ENCODE results near the gene CA12. TPM values are rescaled to one million over a fixed set of nuclear protein-coding genes. Genes with fewer than 3 reads are reported as not detected.

Gene CA12
- total RNA-seq, 1 donor from 2014 or later = 0.68 TPM

GRCh38 chr15:63401714-63402497, 20.3 kb upstream of the CA12 start:
- no peak for DNase-seq

- no peak for DNase-seq
Measured at GRCh38 chr15:63401078-63401477, 19.4 kb upstream of the CA12 start.

- no peak for DNase-seq
Measured at GRCh38 chr15:63398456-63398855, 16.8 kb upstream of the CA12 start.

- DNase-seq = no peak
Measured at GRCh38 chr15:63396152-63396928, 14.7 kb upstream of the CA12 start.

GRCh38 chr15:63395730-63396151, 14.1 kb upstream of the CA12 start:
- no peak for DNase-seq

- DNase-seq = no peak
Measured at GRCh38 chr15:63392361-63393009, 10.8 kb upstream of the CA12 start.

- no peak for DNase-seq
Measured at GRCh38 chr15:63391669-63392360, 10.2 kb upstream of the CA12 start.

GRCh38 chr15:63390689-63391088, 9.0 kb upstream of the CA12 start:
- DNase-seq = no peak

GRCh38 chr15:63389902-63390670, 8.4 kb upstream of the CA12 start:
- no peak for DNase-seq

- DNase-seq = no peak
Measured at GRCh38 chr15:63388511-63388910, 6.9 kb upstream of the CA12 start.

- DNase-seq = no peak
Measured at GRCh38 chr15:63387748-63388493, 6.3 kb upstream of the CA12 start.

- no peak for DNase-seq
Measured at GRCh38 chr15:63385911-63386531, 4.4 kb upstream of the CA12 start.

GRCh38 chr15:63384906-63385305, 3.3 kb upstream of the CA12 start:
- DNase-seq = no peak

- no peak for DNase-seq
Measured at GRCh38 chr15:63382966-63383710, 1.5 kb upstream of the CA12 start.

GRCh38 chr15:63380808-63381282, 801 bp downstream of the CA12 start:
- no peak for DNase-seq

- no peak for DNase-seq
Measured at GRCh38 chr15:63380151-63380807, 1.4 kb downstream of the CA12 start.

- DNase-seq = no peak
Measured at GRCh38 chr15:63379492-63380150, 2.0 kb downstream of the CA12 start.

- no peak for DNase-seq
Measured at GRCh38 chr15:63378946-63379345, 2.7 kb downstream of the CA12 start.
